NCI-H2227 (cell line): ENCODE results near the gene NAT14.
"Not testable (repeated sequence)": the region's sequence is repeated elsewhere in the genome, so short reads cannot be mapped to it uniquely, and the experiment has no call there.

Source experiments
- DNase-seq: peaks from one replicate; lab custom pipeline; 2025; ENCODE audit not compliant: unreplicated experiment; lab: John Stamatoyannopoulos, UW

NAT14 gene

GRCh38 chr19:55534280-55534679 lies 49.3 kb downstream of the NAT14 start:
- not testable (repeated sequence) for DNase-seq

DNA sequence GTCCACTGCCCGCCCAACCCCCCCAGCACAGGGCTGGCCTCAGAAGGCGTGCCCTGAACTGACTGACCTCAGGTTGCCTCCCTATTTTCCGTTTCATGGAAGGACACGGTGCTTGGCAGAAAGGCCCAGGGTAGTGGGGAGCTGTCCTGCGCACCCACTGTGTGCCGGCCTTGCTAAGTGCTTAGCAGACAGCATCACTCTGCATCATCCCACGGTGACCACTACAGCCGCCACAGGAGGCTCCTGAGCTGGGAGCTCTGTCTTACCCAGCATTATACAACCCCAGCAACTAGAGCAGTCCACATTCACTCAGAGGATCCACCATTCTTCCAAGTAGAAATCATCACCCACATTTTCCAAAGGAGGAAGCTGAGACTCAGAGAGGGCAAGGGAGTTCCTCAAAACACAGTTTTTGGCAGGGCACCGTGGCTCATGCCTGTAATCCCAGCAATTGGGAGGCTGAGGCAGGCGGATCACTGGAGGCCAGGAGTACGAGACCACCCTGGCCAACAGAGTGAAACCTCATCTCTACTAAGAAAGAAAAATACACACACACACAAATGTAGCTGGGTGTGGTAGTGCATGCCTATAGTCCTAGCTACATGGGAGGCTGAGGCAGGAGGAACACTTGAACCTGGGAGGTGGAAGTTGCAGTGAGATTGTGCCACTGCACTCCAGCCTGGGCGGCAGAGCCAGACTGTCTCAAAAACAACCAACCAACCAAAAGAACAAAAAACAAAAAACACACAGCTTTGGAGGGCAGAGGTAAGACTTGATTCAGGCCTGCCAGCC lies 50.4 kb downstream of the NAT14 start:
- no peak for DNase-seq

DNA sequence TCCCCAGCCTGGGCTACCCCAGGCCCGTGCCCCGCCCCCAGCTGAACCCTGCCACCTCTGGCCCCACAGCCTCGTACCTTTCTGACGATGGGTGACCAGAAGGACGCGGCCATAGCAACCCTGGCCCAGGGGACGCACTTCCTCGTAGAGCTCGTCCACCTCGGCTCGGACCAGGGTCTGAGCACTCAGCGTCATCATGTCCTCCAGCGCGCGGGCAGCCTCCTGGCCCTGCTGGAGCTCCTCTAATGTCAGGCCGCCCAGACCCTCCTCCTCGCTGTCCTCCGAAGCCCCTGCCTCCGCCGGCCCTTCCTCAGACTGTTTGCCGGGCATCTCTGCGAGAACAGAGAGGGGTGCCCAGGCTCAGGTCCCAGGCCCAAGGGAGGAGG lies 51.0 kb downstream of the NAT14 start:
- no peak for DNase-seq

DNA sequence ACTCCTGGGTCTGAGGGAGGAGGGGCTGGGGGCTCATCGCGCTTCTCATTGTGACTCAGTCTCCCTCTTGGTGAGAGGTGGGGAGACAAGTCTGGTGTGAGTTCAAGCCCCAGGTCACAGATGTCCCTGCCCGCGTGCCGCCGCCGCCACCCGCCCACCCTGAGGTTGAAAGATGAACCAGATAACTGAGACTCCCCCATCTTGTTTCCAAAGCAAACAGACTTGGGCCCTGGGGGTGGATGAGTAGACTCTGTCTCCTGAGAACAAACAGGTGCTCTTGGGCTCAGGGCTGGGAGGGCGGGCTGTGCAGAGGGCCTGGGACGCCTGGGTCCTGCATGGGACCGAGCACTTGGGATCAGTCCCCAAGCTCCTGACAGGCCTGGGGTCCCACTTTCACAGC lies 51.4 kb downstream of the NAT14 start:
- DNase-seq: no peak
